ENCODE data around the gene CNOT9.

The CNOT9 gene

DNA sequence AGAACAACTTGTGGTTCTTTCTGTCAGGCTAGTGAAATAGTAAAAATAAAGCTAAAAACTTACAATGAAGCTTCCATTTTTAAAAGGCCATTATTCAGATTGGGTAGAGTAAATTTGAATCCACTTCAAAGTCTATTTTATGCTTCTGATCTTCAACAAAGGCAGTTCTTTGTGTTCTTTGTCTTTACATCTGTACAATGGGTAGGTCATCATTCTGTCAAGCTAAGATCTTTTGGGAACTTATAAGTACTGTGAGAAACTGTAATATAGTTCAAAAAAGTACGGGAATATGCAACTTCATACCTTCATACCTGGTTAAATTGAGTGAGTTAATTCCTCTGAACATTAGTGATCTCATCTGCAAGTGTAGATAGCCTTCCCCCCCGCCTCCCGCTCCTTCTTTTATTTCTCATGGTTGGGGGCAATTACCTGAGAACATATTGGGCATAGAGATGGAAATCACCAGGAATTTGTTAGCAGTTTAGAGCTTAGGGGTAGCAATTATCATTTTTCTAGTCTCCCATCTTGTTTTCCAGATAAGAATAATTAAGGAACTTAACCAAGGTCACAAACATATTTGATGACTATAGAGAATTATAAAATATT lies 9.7 kb downstream of the CNOT9 start:
- no peak for DNase-seq (ENCODE audit: low read depth)

DNA sequence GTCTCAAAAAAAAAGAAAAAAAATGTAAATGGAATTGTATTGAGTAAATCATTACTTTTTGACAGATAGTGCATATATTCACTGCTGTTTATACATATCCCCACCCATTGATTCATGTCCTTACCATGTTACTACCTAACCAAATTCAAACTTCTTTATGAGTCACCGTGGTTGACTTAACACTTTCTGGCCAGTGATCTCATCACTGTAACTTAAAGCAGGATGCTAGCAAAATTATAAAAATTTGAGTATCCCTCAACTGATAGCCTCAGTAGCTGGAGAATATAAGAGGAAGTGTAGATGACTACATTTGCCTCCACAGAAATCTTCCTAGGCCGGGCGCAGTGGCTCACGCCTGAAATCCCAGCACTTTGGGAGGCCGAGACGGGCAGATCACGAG lies 13.4 kb downstream of the CNOT9 start:
- DNase-seq (ENCODE audit: low read depth) = no peak

DNA sequence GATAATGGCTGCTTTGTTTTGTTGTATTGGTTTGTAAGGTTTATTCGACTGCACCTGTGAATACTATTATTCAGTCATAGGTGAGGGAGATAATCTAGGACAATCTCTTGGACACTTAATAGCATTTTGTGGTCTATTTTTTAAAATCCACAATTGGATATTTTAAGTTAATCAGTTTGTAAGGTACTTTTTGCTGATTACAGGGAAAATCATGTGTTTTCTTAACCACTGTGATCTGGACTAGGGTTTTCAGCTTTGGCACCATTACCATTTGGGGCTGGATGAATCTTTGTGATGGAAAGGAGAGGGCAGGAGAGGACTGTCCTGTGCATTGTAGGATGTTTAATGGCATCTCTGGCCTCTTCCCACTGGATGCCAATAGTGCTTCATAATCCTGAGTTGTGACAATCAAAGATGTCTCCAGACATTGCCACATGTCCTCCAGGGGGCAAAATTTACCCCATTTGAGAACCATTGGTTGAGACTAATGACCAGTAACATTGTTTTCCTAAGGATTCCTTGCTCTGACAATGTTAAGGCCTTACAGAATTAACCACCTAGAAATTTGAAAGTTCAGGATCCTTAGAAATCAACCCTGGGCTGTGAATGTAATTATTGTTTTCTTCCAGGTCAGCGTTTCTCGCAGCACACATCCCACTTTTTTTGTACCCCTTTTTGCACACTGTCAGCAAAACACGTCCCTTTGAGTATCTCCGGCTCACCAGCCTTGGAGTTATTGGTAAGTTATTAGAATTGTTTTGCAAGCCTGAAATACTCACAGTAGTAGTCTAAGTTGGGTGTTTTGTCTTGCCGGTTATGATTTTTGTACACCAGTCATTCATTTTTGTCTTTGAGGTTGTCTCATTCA lies 15.6 kb downstream of the CNOT9 start:
- DNase-seq (ENCODE audit: low read depth) = no peak

DNA sequence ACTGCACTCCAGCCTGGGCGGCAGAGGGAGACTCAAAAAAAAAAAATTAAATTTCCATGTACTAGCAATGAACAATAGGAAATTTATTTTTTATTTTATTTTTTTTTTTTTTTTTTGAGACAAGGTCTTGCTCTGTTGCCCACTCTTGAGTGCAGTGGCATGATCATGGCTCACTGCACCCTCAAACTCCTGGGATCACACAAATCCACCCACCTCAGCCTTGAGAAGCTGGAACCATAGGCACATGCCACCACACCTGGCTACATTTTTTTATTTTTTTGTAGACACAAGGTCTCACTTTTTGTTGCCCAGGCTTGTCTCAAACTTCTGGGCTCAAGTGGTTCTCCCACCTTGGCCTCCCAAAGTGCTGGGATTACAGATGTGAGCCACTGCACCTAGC lies 16.9 kb downstream of the CNOT9 start:
- DNase-seq (ENCODE audit: low read depth) = no peak

DNA sequence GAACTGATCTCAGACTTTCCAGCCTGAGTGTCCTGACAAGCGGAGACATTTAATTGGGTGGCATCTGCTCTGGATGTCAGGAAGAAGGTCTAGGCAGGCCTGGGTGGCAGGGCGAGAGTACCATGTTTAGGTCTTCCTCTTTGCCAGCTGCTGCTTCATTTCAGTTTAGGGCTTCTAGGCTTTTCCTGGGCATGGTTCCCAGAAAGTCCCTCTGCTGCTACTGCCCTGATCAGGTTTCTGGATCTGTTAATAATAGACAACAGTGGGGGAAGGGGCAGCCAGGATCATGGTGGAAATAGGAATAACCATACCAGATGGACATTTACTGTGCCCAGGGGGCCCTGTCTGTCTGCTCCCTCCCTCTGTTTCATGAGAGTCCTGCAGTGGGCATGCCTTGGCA lies 36.8 kb downstream of the CNOT9 start:
- DNase-seq (ENCODE audit: low read depth) = no peak

DNA sequence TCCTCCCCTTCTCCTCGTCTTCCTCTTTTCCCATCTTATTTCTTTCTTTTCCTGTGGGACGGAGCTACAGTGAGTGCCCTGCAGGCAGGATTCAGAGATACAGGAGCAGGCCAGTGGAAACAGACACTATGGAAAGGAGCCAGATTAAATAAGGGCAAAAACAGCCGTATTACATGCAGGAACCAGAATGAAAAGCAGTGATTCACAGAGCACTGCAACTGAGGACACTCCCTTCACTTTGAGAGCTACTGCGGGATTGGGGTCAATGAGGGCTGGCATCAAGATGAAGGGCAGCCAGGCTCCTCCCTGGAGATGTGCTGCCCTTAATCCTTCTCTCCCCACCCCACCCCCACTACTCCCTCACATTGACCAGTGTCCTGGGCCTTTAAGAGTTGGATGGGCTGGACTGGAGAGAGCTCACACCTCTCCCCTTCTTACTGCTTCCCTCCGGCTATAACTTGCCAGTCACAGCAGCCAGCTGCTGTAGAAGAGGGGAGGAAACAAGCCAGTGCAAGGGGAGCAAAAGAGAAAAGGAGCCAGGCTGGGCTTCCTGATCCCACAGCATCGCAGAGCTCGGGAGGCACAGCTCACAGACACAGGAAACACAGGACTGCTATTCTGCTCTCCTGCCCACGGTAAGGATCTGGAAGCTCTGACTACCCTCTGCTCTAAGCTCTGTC lies 38.9 kb downstream of the CNOT9 start, which contains the start of gene PLCD4:
PLCD4 (plus strand) TSS at position 464 of the 680 bp plus-strand sequence. CDS start 7,841 bp downstream, outside the sequence.
- DNase-seq (ENCODE audit: low read depth) = no peak

DNA sequence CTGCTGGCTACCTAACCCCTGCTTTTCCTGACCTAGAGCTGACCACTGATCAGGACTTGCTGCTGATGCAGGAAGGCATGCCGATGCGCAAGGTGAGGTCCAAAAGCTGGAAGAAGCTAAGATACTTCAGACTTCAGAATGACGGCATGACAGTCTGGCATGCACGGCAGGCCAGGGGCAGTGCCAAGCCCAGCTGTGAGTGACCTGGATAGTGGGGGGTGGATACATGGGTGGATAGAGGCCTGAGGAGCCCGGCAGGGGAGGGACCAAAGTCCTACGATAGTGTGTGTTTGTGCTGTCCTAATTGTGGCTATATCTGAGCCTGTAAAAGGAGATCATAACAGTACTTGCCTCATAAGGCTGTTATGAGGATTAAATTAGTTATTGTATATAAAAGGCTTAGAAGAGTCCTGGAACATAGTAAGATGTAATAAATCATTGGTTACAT lies 47.3 kb downstream of the CNOT9 start:
- no peak for DNase-seq (ENCODE audit: low read depth)

DNA sequence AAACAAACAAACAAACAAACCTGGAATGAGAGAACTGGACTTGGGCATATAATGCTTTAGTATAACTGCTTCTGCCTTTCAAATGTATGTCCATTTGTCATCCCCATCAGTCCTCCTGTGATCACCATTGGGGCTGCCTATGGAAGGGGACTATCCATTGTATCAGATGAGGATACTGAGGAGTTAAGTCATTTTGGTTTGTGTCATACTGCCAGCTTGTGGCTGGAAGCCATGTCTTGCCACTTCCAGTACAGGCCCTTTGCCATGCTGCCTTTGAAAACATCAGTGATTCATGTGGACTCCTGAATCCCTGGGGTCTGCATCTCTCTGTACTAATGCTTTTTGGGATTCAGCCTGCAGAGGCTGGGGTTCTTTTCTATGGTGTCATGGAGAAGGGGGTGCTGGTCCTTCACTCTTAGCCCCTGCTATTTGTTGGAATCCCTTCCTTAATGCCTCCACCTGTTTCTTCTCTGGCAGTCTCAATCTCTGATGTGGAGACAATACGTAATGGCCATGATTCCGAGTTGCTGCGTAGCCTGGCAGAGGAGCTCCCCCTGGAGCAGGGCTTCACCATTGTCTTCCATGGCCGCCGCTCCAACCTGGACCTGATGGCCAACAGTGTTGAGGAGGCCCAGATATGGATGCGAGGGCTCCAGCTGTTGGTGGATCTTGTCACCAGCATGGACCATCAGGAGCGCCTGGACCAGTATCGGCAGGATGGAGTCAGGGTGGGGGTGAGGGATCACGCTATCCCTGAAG lies 49.6 kb downstream of the CNOT9 start:
- no peak for DNase-seq (ENCODE audit: low read depth)

DNA sequence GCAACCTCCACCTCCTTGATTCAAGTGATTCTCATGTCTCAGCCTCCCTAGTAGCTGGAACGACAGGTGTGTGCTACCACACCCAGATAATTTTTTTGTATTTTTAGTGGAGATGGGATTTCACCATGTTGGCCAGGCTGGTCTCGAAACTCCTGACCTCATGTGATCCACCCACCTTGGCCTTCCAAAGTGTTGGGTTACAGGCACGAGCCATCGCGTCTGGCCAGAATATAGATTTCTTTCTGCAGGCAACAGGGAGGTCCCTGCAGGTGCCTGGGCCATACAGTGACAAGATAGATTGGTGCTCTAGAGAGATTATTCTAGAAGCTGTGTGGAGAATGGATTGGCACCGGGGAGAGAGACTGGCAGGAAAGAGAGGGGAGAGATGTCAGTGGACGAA lies 52.4 kb downstream of the CNOT9 start:
- no peak for DNase-seq (ENCODE audit: low read depth)

DNA sequence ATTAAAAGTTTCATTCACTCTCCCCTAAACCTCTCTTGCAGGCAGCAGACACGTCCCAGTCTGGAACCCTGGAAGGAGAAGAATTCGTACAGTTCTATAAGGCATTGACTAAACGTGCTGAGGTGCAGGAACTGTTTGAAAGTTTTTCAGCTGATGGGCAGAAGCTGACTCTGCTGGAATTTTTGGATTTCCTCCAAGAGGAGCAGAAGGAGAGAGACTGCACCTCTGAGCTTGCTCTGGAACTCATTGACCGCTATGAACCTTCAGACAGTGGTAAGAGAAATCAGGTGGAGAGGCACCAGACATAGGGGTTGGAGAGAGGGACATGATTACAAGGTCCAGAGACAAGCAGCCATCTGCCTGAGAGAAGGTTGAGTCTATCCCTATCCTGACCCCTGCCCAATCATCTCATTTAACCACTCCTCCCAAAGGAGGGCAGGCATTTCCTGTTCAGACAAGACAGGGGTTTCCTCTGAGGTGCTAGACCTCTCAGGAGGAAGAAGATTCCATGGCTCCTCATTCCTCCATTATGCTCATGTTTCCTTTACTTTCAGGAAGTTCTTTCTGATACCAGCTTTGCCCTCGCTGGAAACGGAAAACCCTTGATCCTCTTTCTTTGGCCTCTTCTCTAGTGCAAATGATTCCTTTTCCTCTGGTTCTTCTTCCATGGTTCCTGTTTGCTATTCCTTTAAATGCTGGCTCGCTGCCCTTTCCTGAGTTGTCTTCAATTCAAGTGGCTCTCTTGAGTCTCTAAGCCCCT lies 54.1 kb downstream of the CNOT9 start:
- no peak for DNase-seq (ENCODE audit: low read depth)

DNA sequence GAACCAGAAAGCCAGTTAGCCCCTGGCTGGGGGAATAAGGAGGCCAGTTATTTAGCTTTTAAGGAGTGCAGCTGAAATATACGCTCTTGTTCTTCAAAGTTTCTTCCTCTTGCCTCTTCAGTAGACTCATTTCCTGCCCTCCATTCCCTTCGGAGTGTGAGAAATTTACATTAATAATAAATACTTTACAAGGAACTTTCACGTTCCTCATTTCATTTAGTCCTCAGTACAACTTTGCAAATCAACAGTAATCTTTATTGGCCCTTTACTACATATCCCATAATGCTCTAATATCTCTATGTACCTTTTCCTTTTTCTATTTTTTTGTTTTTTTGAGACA lies 54.7 kb downstream of the CNOT9 start:
- no peak for DNase-seq (ENCODE audit: low read depth)

DNA sequence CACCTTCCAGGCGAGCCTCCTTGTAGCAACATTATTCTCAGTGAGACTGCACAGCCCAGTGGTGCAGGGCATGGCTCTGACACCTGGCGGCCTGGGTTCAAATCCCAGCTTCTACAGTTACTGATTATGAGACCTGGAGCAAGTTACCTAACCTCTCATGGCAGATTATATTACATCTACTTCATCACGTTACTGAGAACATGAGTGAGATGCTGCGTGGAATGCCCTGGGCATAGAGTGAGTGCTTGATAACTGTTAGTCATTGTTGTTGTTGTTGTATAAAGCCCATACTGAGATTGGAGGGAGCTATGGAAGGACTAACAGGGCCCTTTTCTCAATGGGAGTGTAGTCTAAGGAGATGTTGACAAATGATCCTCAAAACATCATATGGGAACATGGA lies 57.7 kb downstream of the CNOT9 start:
- no peak for DNase-seq (ENCODE audit: low read depth)

DNA sequence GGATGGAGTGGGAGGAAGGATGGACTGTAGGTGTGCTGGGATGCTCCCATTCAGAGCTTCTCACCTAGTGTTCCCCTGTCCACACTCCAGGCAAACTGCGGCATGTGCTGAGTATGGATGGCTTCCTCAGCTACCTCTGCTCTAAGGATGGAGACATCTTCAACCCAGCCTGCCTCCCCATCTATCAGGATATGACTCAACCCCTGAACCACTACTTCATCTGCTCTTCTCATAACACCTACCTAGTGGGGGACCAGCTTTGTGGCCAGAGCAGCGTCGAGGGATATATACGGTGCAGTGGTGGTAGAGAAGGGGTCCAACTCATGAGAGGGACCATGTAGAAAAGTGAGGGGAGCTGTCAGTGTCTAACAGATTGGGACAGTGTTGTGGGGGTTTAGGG lies 59.3 kb downstream of the CNOT9 start:
- no peak for DNase-seq (ENCODE audit: low read depth)

DNA sequence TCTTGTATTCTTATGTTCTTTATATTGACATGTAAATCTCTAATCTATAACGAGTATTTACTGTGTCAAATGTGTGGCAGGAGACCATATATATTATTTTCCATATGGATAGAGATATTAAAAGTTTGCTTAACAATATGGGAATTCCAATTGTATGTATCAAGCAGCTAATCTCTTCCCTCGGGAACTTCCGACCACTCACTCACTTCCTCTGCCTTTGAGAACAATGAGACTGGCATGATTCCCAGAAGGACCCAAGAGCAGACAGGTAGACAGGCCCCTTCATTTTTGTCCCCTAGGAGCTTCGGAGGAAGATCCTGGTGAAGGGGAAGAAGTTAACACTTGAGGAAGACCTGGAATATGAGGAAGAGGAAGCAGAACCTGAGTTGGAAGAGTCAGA lies 63.2 kb downstream of the CNOT9 start:
- no peak for DNase-seq (ENCODE audit: low read depth)

DNA sequence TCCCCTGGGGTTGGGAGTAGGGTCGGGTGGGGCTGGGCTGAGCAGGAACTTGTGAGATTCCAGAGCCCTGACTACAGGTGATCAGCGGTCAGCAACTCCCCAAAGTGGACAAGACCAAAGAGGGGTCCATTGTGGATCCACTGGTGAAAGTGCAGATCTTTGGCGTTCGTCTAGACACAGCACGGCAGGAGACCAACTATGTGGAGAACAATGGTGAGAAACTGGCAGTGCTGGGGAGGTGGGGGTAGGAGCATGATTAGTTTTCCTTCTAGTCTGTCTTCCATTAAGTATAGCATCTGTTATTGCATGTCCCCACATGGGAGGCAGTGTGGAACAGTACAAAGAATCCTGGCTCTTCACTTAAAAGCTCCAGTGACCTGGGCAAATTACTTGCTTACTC lies 67.1 kb downstream of the CNOT9 start:
- DNase-seq (ENCODE audit: low read depth) = no peak

DNA sequence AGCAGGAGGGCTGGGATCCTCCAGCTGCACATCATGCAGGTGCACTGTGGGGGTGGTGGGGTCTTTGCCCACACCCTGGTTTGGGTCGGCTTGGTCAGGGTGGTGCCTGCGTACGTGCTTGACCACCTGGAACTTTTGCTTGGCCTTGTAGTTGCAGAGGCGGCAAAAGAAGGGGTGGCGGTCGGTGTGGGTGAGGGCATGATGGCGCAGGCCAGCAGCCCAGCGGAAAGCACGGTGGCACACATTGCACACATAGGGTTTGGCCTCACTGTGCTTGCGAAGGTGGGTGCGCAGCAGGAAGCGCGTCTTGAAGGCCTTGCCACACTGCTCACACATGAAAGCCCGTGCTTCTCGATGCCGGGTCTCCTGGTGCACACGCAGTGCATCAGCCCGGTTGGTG lies 69.7 kb downstream of the CNOT9 start:
- DNase-seq (ENCODE audit: low read depth) = no peak

DNA sequence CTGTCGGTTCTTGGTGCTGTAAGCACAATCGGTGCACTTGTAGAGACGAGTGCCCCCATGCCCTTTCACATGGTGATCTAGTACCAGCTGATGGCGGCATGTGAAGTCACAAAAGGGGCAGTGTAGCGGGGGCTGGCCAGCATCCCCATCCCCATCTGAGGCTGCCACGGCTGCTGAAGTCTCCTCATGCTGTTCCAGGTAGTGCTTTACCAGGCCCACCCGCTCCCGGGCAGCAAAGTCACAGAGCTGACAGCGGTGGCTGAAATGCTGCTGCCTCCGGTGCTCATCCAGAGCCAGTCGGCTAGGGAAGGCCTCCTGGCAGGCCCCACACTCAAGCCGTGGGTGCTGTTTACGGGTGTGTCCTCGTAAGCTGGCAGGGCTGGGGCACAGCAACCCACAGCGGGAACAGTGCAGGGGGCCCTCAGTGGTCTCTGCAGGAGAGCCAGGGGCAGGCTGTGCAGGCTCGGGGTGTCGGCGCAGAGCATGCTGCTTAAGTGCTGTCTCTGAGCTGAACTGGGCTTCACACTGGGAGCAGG lies 73.5 kb downstream of the CNOT9 start:
- DNase-seq (ENCODE audit: low read depth) = no peak

DNA sequence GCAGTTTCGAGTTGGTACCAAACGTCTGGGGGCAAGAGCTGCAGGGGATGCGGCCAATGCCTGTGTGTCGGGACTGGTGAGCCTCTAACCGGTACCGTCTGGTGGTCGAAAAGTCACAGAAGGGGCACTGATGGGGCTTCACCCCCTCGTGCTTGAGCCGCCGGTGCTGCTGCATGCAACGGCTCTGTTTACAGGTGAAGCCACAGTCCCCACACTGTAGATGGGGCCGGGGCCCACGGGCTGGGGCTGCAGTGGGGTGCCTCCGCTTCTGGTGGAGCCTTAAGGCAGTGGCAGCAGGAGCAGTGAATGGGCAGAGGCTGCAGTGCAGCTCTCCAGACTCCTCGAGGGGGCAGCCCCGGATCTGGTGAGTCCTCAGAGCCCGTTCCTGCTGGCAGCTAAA lies 74.1 kb downstream of the CNOT9 start:
- no peak for DNase-seq (ENCODE audit: low read depth)

DNA sequence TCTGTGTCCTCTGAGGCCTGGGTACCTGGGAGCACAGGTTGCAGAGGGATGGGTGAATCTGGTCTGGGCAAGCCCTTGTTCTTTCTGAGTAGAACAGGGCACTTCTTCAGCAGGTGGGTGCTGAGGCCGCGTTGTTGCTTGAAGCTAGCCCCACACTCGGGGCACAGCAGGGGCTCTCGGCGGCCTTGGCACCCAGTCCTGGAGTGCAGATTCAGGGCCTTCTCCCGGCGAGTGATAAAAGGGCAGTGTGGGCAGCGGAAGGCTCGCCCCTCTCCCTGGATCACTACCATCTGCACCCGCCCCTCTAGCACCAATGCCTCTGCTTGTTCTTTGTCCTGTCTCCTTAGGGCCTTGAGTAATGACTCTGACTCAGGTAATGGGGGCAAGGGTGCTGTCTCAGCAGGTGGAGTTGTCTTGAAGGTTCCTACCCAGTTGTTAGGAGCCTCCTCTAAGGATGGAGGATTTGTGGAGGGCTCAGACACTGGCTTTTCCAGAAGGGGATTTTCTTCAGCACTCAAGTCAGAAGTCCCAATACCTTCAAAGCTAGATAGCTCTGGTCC lies 75.2 kb downstream of the CNOT9 start:
- no peak for DNase-seq (ENCODE audit: low read depth)

DNA sequence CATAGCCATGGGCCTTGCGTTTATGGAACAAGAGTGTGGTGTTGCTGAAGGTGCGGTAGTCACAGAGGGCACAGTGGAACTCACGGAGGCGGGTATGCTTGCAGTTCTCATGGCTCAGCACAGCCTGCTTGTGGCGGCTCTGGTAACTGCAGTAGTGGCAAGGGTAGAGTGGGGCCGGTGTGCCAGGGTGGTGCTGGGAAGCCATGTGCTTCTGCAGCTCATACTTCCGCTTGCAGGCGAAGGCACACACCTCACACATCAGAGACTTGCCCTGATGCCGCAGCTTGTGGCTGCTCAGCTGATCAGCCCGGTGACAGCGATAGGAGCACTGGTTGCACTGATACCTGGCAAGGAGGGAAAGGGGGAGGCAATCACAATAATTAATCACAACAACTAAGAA lies 76.1 kb downstream of the CNOT9 start:
- no peak for DNase-seq (ENCODE audit: low read depth)

DNA sequence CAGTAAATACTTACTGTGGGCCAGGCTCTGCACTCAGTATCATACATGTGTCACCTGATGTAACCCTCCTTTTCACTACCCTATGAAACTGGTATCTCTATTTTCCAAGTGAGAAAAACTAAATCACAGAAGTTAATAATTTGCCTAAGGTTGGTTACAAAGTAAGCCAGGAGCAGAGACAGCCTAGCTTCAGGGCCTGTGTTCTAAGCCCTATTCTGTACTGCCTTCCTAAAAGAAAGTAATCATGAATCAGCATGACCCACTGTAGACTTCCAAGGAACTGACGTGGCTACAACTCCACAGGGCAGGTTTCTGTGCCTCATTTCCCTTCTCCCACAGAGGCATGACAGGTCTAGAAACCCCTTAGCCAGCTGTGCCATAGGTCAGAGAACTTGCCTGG lies 76.5 kb downstream of the CNOT9 start:
- DNase-seq (ENCODE audit: low read depth) = no peak
